ENCODE data around the gene SUMO4.

Gene SUMO4

DNA sequence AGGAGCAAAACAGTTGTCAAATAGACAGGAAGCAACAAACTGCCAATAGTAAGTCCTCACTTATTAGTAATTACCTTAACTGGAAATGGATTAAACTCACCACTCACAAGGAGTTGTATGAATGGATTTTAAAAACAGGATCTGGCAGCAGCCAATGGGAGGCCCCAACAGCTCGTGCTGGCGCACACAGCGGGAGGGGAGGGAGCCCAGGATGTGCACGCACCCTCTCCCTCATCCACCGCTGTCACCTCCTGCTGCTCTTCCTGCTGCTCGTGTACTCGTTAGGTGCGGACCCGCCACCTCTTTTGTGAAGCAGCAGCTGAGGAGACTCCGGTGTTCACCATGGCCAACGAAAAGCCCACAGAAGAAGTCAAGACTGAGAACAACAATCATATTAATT is at the start of gene SUMO4:
Gene SUMO4 (plus strand): TSS at position 213 of the 400 bp plus-strand sequence. CDS start 130 bp downstream, at position 343.
- Mint-ChIP-seq H3K36me3 (ENCODE audit: low read depth) (peaks cover 80% of the 10 kb centered on the region), H3K27ac (no peak within 1 kb of the TSS), H3K4me3 (no peak within 1 kb of the TSS), H3K9me3 (no peaks in the 10 kb centered on the region), H3K27me3 (ENCODE audit: low read depth) (no peaks in the 10 kb centered on the region), H3K4me1 (ENCODE audit: low read depth) (peaks cover 35% of the 10 kb centered on the region)
- DNase-seq (ENCODE audit: low spot score): no peak

DNA sequence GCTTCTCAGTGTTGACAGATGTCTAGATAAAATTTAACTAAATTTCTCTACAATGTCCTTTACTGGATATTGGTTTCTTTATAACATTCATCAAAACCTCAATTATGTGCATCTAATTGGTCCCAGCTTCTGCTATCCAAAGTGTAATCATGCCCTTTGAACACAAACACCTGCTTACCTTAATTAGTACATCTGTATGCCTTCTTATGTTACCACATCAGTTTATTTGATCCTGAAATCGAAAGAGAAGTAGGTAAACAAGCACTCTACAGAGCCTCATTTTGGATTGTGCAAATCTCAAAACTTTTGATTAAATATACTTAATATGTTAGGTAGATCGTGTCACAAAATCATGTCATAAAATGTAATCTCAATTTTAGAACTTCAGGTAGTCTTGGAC is 46.1 kb upstream of the SUMO4 start:
- Mint-ChIP-seq H3K36me3 (ENCODE audit: low read depth) (peaks cover 57% of the 10 kb centered on the region), H3K9me3 (no peaks in the 10 kb centered on the region), H3K4me1 (ENCODE audit: low read depth) (peaks cover 44% of the 10 kb centered on the region), H3K4me3 (no peak overlapping the region), H3K27ac (no peak overlapping the region), H3K27me3 (ENCODE audit: low read depth) (no peaks in the 10 kb centered on the region)
- DNase-seq (ENCODE audit: low spot score): no peak

DNA sequence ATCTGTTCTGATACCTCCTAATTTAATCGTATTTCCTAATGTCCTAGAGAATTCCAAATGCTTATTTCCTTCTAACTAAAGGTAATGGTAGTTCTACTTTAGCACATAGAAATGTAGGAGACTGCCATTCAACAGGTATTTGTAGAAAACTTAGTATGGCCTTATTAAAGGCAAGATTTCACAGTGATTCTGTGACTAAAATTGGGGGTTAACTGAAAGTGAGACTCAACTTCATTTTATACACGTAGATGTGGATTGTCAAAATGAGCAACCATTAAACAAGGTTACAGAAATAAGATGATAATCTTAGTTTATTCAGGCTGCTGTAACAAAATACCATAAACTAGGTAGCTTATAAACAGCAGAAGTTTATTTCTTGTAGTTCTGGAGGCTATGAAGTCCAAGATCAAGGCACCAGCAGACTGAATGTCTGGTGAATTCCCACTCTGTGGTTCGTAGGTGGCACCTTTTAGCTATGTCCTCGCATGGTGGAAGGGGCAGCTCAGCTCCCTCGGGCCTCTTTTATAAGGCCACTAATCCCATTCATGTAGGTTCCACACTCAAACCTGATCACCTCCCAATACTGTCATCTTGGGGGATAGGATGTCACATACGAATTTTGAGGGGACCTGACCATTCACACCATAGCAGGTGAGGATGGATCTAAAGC is 43.8 kb upstream of the SUMO4 start:
- Mint-ChIP-seq H3K4me3 (no peak overlapping the region), H3K27me3 (ENCODE audit: low read depth) (no peaks in the 10 kb centered on the region), H3K27ac (no peak overlapping the region), H3K36me3 (ENCODE audit: low read depth) (peaks cover 57% of the 10 kb centered on the region), H3K9me3 (no peaks in the 10 kb centered on the region), H3K4me1 (ENCODE audit: low read depth) (peaks cover 52% of the 10 kb centered on the region)
- DNase-seq (ENCODE audit: low spot score): no peak

DNA sequence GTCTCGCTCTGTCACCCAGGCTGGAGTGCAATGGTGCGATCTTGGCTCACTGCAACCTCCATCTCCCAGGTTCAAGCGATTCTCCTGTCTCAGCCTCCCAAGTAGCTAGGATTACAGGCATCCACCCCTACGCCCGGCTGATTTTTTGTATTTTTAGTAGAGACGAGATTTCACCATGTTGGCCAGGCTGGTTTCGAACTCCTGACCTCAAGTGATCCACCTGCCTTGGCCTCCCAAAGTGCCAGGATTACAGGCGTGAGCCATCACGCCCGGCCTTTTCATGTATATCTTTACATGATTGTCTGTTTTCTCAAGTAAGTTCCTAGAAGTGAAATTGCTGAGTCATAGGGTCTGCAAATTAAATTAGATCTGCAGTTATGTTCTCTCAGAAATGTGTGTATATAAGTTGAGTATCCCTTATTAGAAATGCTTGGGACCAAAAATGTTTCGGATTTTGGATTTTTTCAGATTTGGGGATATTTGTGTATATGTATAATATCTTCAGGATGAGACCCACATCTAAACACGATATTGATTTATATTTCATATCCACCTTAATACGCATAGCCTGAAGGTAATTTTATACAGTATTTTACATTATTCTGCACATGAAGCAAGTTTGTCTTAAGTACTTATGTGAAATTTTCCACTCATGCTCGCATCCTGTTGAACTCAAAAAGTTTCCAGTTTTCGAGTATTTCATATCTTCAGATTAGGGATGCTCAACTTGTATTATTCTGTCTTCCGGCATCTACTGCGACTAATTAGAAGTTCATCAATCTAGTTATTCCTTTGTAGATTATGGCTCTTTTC is 42.1 kb upstream of the SUMO4 start:
- Mint-ChIP-seq H3K27me3 (ENCODE audit: low read depth) (no peaks in the 10 kb centered on the region), H3K4me3 (no peak overlapping the region), H3K36me3 (ENCODE audit: low read depth) (peaks cover 65% of the 10 kb centered on the region), H3K27ac (no peak overlapping the region), H3K4me1 (ENCODE audit: low read depth) (peaks cover 58% of the 10 kb centered on the region), H3K9me3 (no peaks in the 10 kb centered on the region)
- DNase-seq (ENCODE audit: low spot score): no peak

DNA sequence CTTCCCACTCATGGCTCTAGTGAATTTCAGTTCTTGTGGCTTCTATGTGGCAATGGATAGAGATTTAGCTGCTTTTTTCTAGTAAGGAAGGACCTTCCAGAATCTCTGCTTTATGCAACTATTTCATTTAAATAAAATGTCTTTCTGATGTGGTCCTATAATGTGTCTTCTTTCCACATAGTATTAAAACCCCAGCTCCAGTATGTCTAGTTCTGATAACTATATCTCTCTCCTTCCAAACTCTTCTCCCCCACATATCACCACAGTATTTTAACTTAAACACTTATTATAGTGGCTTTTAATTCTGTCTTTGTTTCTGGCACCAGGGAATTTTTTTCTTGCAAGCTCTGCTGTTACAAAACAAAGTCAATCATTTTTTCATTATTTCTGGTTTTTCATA is 40.6 kb upstream of the SUMO4 start:
- Mint-ChIP-seq H3K36me3 (ENCODE audit: low read depth) (peaks cover 65% of the 10 kb centered on the region), H3K4me3 (no peak overlapping the region), H3K27me3 (ENCODE audit: low read depth) (no peaks in the 10 kb centered on the region), H3K27ac (no peak overlapping the region), H3K4me1 (ENCODE audit: low read depth) (peaks cover 58% of the 10 kb centered on the region), H3K9me3 (no peaks in the 10 kb centered on the region)
- DNase-seq (ENCODE audit: low spot score): no peak

DNA sequence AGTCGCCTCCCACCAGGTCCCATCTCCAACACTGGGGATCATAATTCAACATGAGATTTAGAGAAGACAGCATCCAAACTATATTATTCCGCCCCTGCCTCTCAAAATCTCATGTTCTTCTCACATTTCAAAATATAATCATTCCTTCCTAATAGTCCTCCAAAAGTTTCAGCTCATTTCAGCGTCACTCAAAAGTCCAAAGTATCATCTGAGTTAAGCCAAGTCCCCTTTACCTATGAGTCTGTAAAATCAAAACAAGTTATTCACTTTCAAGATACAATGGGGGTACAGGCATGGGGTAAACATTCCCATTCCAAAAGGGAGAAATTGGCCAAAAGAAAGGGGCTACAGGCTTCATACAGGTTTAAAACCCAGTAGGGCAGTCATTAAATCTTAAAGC is 39.5 kb upstream of the SUMO4 start:
- H3K4me3 Mint-ChIP-seq: no peak overlapping the region
- H3K9me3 Mint-ChIP-seq: no peaks in the 10 kb centered on the region
- DNase-seq (ENCODE audit: low spot score): no peak
- H3K27ac Mint-ChIP-seq: no peak overlapping the region
- peaks cover 61% of the 10 kb centered on the region for H3K36me3 Mint-ChIP-seq (ENCODE audit: low read depth)
- H3K4me1 Mint-ChIP-seq (ENCODE audit: low read depth): peaks cover 63% of the 10 kb centered on the region
- H3K27me3 Mint-ChIP-seq (ENCODE audit: low read depth): no peaks in the 10 kb centered on the region

DNA sequence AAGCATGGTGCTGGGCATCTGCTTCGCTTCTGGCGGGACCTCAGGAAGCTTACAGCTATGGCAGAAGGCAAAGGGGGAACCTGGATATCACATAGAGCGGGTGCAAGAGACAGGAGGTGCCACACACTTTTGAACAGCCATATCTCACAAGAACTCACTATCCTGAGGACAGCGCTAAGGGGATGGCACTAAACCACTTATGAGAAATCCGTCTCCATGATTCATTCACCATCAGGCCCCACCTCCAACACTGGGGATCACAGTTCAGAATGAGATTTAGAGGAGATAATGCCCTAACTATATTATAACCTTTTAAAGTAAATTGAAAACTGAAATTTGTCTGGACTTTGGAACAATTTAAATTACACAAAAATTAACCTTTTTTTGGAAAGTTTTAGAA is 37.8 kb upstream of the SUMO4 start:
- Mint-ChIP-seq H3K27ac (peak overlapping the region; percentile 3), H3K4me3 (no peak overlapping the region), H3K27me3 (ENCODE audit: low read depth) (no peaks in the 10 kb centered on the region), H3K4me1 (ENCODE audit: low read depth) (peaks cover 59% of the 10 kb centered on the region), H3K9me3 (no peaks in the 10 kb centered on the region), H3K36me3 (ENCODE audit: low read depth) (peaks cover 52% of the 10 kb centered on the region)
- DNase-seq (ENCODE audit: low spot score): peak; percentile 31

DNA sequence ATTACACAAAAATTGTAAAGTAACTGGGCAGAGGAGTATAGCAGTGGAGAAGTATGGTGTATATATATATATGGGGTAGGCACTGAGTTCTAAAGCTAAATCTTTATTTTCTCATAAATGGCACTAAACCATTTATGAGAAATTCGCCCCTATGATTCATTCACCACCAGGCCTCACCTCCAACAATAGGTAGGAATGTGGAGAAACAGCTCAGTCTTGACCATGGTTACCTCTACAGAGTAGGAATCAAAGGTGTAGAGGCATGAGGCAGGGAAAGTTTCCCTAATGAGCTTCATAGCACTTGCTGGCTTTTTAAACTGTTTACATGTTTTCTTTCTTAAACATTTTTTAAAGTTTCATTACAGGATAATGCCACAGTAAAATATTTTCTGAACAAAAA is 36.9 kb upstream of the SUMO4 start:
- Mint-ChIP-seq H3K27me3 (ENCODE audit: low read depth) (no peaks in the 10 kb centered on the region), H3K4me1 (ENCODE audit: low read depth) (peaks cover 54% of the 10 kb centered on the region), H3K27ac (no peak overlapping the region), H3K36me3 (ENCODE audit: low read depth) (peaks cover 47% of the 10 kb centered on the region), H3K9me3 (no peaks in the 10 kb centered on the region), H3K4me3 (no peak overlapping the region)
- DNase-seq (ENCODE audit: low spot score): no peak

DNA sequence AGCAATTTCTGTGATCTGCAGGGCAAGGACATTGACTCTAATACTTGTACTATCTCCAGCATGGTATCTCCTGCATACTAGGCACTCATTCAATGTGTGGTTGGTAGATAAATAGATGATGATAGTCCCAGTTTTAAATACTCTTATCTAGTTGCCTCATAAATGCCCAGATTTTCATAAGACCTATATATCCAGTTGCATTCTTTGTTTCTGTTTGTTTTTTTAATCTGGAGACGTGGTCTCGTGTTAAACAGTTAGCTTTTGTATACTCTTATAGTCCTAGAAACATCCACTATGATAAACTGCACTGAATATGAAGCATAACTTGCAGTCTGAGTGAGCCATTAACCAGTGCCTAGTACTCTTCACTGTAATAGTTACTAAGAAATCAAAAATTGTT is 35.5 kb upstream of the SUMO4 start:
- Mint-ChIP-seq H3K27me3 (ENCODE audit: low read depth) (no peaks in the 10 kb centered on the region), H3K4me1 (ENCODE audit: low read depth) (peaks cover 42% of the 10 kb centered on the region), H3K9me3 (no peaks in the 10 kb centered on the region), H3K36me3 (ENCODE audit: low read depth) (peaks cover 37% of the 10 kb centered on the region), H3K4me3 (peak overlapping the region; percentile 7), H3K27ac (peak overlapping the region; percentile 32)
- no peak for DNase-seq (ENCODE audit: low spot score)

DNA sequence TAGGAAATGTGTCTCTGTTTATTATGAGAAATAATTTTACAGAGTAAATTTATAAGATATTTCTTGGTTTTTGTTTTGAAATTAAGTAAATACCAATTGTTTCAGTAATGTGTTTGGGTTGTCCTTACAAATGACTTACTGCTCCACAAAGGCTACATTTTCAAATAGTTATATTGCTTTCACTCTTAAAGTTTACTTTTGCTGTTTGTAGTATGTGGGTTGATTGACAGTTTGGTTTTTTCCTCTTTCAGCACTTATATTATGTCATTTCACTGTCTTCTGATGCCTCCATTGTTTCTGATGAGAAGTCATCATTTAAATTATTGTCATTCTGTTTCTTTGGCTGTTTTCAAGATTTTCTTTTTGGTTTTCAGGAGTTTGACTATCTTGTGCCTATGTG is 34.9 kb upstream of the SUMO4 start:
- Mint-ChIP-seq H3K27me3 (ENCODE audit: low read depth) (no peaks in the 10 kb centered on the region), H3K36me3 (ENCODE audit: low read depth) (peaks cover 38% of the 10 kb centered on the region), H3K4me3 (peak overlapping the region; percentile 58), H3K4me1 (ENCODE audit: low read depth) (peaks cover 42% of the 10 kb centered on the region), H3K9me3 (no peaks in the 10 kb centered on the region), H3K27ac (peak overlapping the region; percentile 65)
- no peak for DNase-seq (ENCODE audit: low spot score)

DNA sequence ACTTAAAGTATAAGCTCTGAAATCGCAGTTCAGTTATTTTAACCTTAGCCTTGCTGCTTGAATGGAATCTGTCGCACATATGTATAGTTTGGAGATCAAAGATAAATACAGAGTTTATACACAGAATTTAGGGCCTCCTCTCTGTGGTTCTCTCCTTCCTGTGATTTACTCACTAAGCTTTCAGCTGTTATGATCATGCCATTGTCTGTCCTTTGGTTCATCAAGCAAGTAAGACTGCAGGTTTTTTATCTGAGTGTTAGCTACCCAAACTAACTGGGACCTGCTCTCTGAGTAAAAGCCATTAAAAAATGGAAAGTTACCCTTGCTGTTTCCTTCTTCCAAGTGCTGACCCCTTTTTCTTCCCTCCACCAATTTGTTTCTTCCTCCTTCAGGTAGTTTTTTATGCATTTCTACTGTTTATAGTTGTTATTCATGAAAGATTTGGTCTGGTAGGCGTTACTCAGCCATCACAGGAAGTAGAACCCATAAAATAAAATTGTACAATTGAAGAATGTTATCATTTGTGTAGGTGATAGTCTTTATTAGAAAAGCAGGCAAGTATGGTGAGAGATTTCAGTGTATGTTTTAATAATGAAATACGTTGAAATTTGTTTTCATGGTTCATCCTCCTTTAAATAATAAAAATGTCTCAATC is 33.7 kb upstream of the SUMO4 start:
- peaks cover 45% of the 10 kb centered on the region for H3K4me1 Mint-ChIP-seq (ENCODE audit: low read depth)
- DNase-seq (ENCODE audit: low spot score): no peak
- no peak overlapping the region for H3K4me3 Mint-ChIP-seq
- H3K27ac Mint-ChIP-seq: no peak overlapping the region
- H3K27me3 Mint-ChIP-seq (ENCODE audit: low read depth): no peaks in the 10 kb centered on the region
- H3K9me3 Mint-ChIP-seq: no peaks in the 10 kb centered on the region
- H3K36me3 Mint-ChIP-seq (ENCODE audit: low read depth): peaks cover 39% of the 10 kb centered on the region

DNA sequence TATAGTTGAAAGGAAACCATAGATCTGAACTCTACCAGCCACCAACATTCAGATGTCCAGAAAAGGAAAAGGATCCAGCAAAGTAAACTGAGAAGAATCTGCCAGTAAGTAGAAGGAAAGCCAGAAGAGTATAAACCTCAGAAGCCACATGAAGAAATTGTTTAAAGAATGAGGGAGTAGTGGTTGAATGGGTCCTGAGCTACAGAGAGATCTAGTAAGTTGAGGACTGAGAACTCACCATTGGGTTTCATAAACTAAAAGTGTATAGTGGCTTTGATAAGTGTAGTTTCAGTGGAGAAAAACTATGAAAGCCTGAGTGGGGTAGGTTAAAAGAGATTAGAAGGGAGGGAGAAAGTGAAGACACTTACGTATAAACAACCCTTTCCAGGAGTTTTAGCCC is 32.0 kb upstream of the SUMO4 start:
- Mint-ChIP-seq H3K4me1 (ENCODE audit: low read depth) (peaks cover 44% of the 10 kb centered on the region), H3K9me3 (no peaks in the 10 kb centered on the region), H3K27me3 (ENCODE audit: low read depth) (no peaks in the 10 kb centered on the region), H3K27ac (no peak overlapping the region), H3K4me3 (no peak overlapping the region), H3K36me3 (ENCODE audit: low read depth) (peaks cover 33% of the 10 kb centered on the region)
- no peak for DNase-seq (ENCODE audit: low spot score)

DNA sequence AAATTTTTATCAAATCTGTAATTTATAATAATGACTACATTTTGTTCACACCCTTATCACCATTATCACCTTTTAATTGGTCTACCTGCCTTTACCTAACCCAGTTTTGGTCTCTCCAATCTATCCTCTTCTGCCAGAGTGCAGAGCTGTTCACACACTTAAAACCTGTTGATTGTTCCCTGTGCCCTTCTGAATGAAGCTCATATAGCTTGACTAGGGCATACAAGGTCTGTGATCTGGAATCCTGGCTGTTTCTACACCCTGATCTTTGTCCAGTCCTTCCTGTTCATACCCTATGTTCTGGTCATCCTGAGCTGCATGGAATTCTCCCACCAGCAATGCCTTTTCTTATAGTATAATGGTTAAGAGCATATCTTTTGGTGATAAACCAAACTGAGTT is 28.9 kb upstream of the SUMO4 start:
- Mint-ChIP-seq H3K4me3 (no peak overlapping the region), H3K4me1 (ENCODE audit: low read depth) (peaks cover 47% of the 10 kb centered on the region), H3K36me3 (ENCODE audit: low read depth) (peaks cover 47% of the 10 kb centered on the region), H3K27me3 (ENCODE audit: low read depth) (no peaks in the 10 kb centered on the region), H3K9me3 (no peaks in the 10 kb centered on the region), H3K27ac (peak overlapping the region; percentile 6)
- DNase-seq (ENCODE audit: low spot score): no peak

DNA sequence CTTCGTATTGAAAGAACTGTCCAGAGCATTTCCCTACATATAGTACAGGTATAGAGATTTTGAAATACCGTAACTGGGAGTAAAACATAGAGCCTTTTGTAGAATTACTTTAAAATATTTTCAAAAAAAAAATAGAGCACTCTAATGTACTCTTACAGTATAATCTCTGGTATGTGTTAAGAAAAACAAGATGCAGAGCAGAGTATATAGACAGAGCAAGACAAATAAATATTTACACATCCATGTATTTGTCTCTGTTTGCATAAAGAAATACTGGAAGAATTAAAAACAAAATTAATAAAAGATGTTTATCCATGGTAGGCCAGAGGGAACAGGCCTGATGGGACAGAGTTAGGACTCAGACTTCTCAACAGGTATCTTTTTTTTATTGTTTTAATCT is 28.0 kb upstream of the SUMO4 start:
- H3K9me3 Mint-ChIP-seq: no peaks in the 10 kb centered on the region
- H3K4me1 Mint-ChIP-seq (ENCODE audit: low read depth): peaks cover 53% of the 10 kb centered on the region
- no peak overlapping the region for H3K4me3 Mint-ChIP-seq
- no peak for DNase-seq (ENCODE audit: low spot score)
- peaks cover 54% of the 10 kb centered on the region for H3K36me3 Mint-ChIP-seq (ENCODE audit: low read depth)
- no peaks in the 10 kb centered on the region for H3K27me3 Mint-ChIP-seq (ENCODE audit: low read depth)
- no peak overlapping the region for H3K27ac Mint-ChIP-seq
